GM12891 (cell line): Measurements from ENCODE around the gene SPRED1.

Source experiments
- POLR2A ChIP-seq: IDR thresholded peaks from 2 replicates; pipeline ENCODE4 v1.6.1; 2011; ENCODE audit warnings: low read depth, low read length, control low read depth
- POLR2AphosphoS5 ChIP-seq: IDR thresholded peaks from 2 replicates; pipeline ENCODE4 v1.6.1; 2011; ENCODE audit warnings: low read depth, low read length, control low read depth
- POU2F2 ChIP-seq: IDR thresholded peaks from 2 replicates; pipeline ENCODE4 v1.6.1; 2011; ENCODE audit warnings: low read depth, mild to moderate bottlenecking, control low read depth, low read length, moderate library complexity
- SPI1 ChIP-seq: IDR thresholded peaks from 2 replicates; pipeline ENCODE4 v1.6.1; 2011; ENCODE audit warnings: low read depth, low read length, control low read depth
- TAF1 ChIP-seq: IDR thresholded peaks from 2 replicates; pipeline ENCODE4 v1.6.1; 2011; ENCODE audit warnings: low read depth, low read length, control low read depth

GRCh38 chr15:38220606-38221273, 31.9 kb upstream of the SPRED1 start:
- TF ChIP-seq POLR2AphosphoS5 (no peak), TAF1 (no peak), POU2F2 (no peak), POLR2A (no peak), SPI1 (no peak)
